GM12875 (cell line): Measurements from ENCODE around the gene TMEM117.

Experiments
- H3K4me3 ChIP-seq: one replicate; pipeline ENCODE4 v1.5.1; 2011; ENCODE audit warnings: low read depth, low read length, control low read depth
- CTCF ChIP-seq: IDR thresholded peaks from 2 replicates; pipeline ENCODE4 v1.5.1; 2011; ENCODE audit warnings: low read depth, mild to moderate bottlenecking, control low read depth, inconsistent platforms, low read length, moderate library complexity, borderline replicate concordance; ENCODE audit not compliant: insufficient read depth

TMEM117 gene

GRCh38 chr12:44000309-44000952 is 164.6 kb downstream of the TMEM117 start:
- no peak overlapping the region for H3K4me3 ChIP-seq
- TF ChIP-seq CTCF: peak; percentile 72

- no peak overlapping the region for H3K4me3 ChIP-seq
- no peak for TF ChIP-seq CTCF
Measured at GRCh38 chr12:44002607-44003006, 166.7 kb downstream of the TMEM117 start.

GRCh38 chr12:44003721-44004120 is 167.8 kb downstream of the TMEM117 start:
- TF ChIP-seq CTCF: no peak
- no peak overlapping the region for H3K4me3 ChIP-seq

- H3K4me3 ChIP-seq: no peak overlapping the region
- peak; percentile 32; the same call in 1 of the 2 replicates for TF ChIP-seq CTCF
Measured at GRCh38 chr12:44015333-44015941, 179.6 kb downstream of the TMEM117 start.

GRCh38 chr12:44017216-44017615 is 181.3 kb downstream of the TMEM117 start:
- TF ChIP-seq CTCF: no peak
- no peak overlapping the region for H3K4me3 ChIP-seq

GRCh38 chr12:44019118-44019517 is 183.2 kb downstream of the TMEM117 start:
- TF ChIP-seq CTCF: no peak
- no peak overlapping the region for H3K4me3 ChIP-seq

- TF ChIP-seq CTCF: no peak
- no peak overlapping the region for H3K4me3 ChIP-seq
Measured at GRCh38 chr12:44020555-44020954, 184.7 kb downstream of the TMEM117 start.
